ENCODE measurements around the gene SH2D6.

SH2D6 gene

GRCh38 chr2:85440729-85441128 lies 22.2 kb downstream of the SH2D6 start:
- FAIRE-seq: no peak

- no peak for FAIRE-seq
Measured at GRCh38 chr2:85441864-85442263, 23.4 kb downstream of the SH2D6 start.

- no peak for FAIRE-seq
Measured at GRCh38 chr2:85444629-85445172, 26.2 kb downstream of the SH2D6 start.

- FAIRE-seq: no peak
Measured at GRCh38 chr2:85445316-85446295, 27.1 kb downstream of the SH2D6 start.

GRCh38 chr2:85446296-85447221 lies 28.0 kb downstream of the SH2D6 start:
- FAIRE-seq: no peak

- FAIRE-seq: no peak
Measured at GRCh38 chr2:85447222-85447585, 28.7 kb downstream of the SH2D6 start.

GRCh38 chr2:85448461-85449213 lies 30.1 kb downstream of the SH2D6 start:
- no peak for FAIRE-seq

GRCh38 chr2:85449214-85449588 lies 30.7 kb downstream of the SH2D6 start:
- FAIRE-seq: no peak

- no peak for FAIRE-seq
Measured at GRCh38 chr2:85452237-85452636, 33.7 kb downstream of the SH2D6 start.

- FAIRE-seq: no peak
Measured at GRCh38 chr2:85453571-85453970, 35.1 kb downstream of the SH2D6 start.

GRCh38 chr2:85455552-85456090 lies 37.1 kb downstream of the SH2D6 start:
- FAIRE-seq: no peak

- no peak for FAIRE-seq
Measured at GRCh38 chr2:85457043-85457442, 38.5 kb downstream of the SH2D6 start.

GRCh38 chr2:85457877-85458316 lies 39.4 kb downstream of the SH2D6 start:
- no peak for FAIRE-seq

GRCh38 chr2:85458601-85459563 lies 40.4 kb downstream of the SH2D6 start:
- FAIRE-seq: no peak

- FAIRE-seq: no peak
Measured at GRCh38 chr2:85459771-85460170, 41.3 kb downstream of the SH2D6 start.

GRCh38 chr2:85462322-85462721 lies 43.8 kb downstream of the SH2D6 start:
- FAIRE-seq: no peak

GRCh38 chr2:85468096-85468703 lies 49.7 kb downstream of the SH2D6 start:
- FAIRE-seq: no peak

- FAIRE-seq: no peak
Measured at GRCh38 chr2:85468704-85469349, 50.3 kb downstream of the SH2D6 start.

GRCh38 chr2:85470850-85471800 lies 52.6 kb downstream of the SH2D6 start:
- no peak for FAIRE-seq

All from colon (tissue), 2 donors.